Measurements from ENCODE around the gene ADAMTS12.

ADAMTS12 gene

DNA sequence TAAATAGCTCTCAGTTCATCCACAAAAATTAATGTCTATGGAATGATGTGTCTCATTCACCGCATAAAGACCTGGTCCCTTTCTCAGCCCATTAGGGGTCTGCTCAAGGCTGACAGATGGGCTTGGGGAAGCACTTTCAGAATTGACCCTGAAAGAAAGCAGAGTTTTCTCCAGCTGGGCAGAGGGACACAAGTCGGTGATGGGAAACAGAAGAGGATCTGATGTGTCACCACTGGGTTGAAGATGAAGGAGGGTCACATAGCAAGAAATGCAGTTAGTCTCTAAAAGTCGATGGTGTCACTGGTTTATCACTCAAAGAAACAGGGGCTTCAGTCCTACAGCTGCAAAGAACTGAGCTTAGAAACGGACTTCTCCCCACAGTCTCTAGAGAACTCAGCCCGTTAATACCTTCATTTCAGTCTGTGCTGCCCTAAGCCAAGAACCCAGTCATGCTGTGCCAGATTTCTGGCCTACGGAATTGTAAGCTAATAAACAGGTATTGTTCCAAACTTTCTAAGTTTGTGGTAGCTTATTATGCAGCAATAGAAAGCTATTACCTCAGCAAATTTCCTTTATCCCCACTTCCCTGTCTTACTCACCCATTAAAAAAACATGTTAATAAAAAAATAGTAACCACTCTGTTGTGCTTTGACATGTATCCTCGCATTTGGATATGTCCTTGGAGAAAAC is 64.6 kb downstream of the ADAMTS12 start:
- no peak overlapping the region for H3K27ac Mint-ChIP-seq
- ATAC-seq (ENCODE audit: low read depth), result no peak
- DNase-seq (ENCODE audit: low spot score in 2 of 2), result no peak
- H3K27me3 Mint-ChIP-seq, result peaks cover 7% of the 10 kb centered on the region
- no peaks in the 10 kb centered on the region for H3K36me3 Mint-ChIP-seq
- no peaks in the 10 kb centered on the region for H3K4me1 Mint-ChIP-seq
- no peaks in the 10 kb centered on the region for H3K9me3 Mint-ChIP-seq
- no peak overlapping the region for H3K4me3 Mint-ChIP-seq

DNA sequence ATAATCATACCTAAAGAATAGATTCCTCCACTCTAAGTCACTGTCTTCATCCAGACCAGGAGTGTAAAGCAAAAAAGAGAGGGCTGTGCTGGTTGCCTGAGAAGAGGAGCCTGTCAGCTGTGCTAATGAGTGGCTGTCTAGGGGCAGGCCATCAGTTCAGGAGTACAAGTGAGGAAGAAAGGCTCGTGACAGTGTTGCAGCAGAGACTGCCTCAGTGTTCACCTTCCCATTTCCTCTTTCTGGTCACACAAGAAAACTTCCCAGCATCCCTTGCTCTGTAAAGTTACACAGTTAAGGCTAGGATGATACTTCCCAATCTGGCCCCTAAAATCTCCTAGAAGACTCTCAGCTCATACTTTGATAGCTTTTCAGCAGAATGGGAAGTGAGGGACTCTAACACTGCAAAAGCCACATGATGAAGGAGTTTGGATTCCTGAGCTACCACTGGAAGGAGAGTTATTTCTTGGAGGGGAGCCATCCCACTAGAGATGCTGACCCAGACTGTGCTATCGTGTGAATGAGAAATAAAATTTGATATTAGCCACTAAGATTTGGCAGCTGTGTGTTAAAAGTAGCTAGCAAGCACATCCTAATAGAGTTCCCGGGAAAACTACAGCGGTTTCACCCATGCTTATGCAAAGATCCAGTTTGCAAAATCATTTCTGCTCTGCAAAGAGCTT is 67.1 kb downstream of the ADAMTS12 start:
- Mint-ChIP-seq H3K9me3 (peaks cover 2% of the 10 kb centered on the region), H3K27ac (no peak overlapping the region), H3K4me3 (no peak overlapping the region), H3K36me3 (no peaks in the 10 kb centered on the region), H3K27me3 (peaks cover 8% of the 10 kb centered on the region), H3K4me1 (no peaks in the 10 kb centered on the region)
- DNase-seq (ENCODE audit: low spot score in 2 of 2) (no peak), ATAC-seq (ENCODE audit: low read depth) (no peak)

DNA sequence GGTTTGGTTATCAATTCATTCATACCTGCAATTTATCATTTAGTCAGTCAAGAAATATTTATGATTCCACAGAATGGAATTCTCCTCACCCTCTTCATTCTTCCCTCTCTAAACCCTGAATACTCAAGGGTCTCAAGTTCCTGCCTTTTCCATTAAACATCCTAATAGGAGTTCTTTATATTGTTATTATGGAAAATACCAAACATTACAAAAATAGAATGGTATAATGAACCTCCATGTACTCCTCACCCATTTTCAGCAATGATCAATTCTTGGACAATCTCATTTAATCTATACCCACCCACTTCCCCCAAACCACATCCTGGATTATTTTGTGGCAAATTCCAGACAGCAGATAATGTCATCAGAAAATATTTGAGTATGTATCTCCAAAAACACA is 74.5 kb downstream of the ADAMTS12 start:
- no peak overlapping the region for H3K4me3 Mint-ChIP-seq
- DNase-seq (ENCODE audit: low spot score in 2 of 2) (no peak), ATAC-seq (ENCODE audit: low read depth) (no peak)
- H3K4me1 Mint-ChIP-seq, result no peaks in the 10 kb centered on the region
- H3K36me3 Mint-ChIP-seq, result no peaks in the 10 kb centered on the region
- H3K27me3 Mint-ChIP-seq, result peaks cover 3% of the 10 kb centered on the region
- no peak overlapping the region for H3K27ac Mint-ChIP-seq
- H3K9me3 Mint-ChIP-seq, result peaks cover 5% of the 10 kb centered on the region

- Mint-ChIP-seq H3K4me3 (no peak overlapping the region), H3K4me1 (no peaks in the 10 kb centered on the region), H3K27me3 (peaks cover 3% of the 10 kb centered on the region), H3K27ac (no peak overlapping the region), H3K36me3 (no peaks in the 10 kb centered on the region), H3K9me3 (peaks cover 5% of the 10 kb centered on the region)
- no peak for ATAC-seq (ENCODE audit: low read depth)
- no peak for DNase-seq (ENCODE audit: low spot score in 2 of 2)
Observed at GRCh38 chr5:33816791-33817190, 75.0 kb downstream of the ADAMTS12 start.

GRCh38 chr5:33812746-33813145 is 79.0 kb downstream of the ADAMTS12 start:
- Mint-ChIP-seq H3K4me1 (no peaks in the 10 kb centered on the region), H3K27ac (no peak overlapping the region), H3K9me3 (no peaks in the 10 kb centered on the region), H3K4me3 (no peak overlapping the region), H3K36me3 (no peaks in the 10 kb centered on the region), H3K27me3 (no peaks in the 10 kb centered on the region)
- DNase-seq (ENCODE audit: low spot score in 2 of 2) (no peak), ATAC-seq (ENCODE audit: low read depth) (no peak)

DNA sequence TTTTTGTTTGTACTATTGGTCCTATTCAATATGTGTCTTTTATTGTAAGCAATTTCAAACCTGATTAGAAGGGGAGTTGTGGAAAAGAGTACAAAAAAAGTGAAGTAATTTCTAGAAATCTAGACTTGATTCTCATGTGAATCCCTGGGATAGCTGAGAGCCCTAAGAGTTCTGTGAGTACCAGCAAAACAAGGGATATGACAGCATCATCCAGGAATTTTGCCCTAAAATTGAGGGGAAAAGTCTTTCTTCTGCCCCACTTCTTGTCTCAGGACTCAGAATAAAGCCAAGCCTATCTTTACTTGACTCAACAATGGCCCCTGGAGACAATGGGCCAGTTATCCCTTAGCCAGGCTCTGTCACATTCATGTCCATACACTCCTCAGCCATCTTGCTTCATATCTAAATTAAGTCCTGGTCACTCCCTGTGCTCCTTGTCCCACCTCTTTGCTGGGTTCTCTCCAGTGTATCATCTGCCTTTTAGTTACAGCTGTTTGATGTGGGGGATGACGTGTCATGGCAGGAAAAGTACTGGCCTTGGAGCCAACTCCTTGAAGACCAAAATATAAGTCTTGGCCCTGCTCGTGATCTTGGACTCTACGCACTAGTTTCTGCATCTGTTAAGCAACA is 81.2 kb downstream of the ADAMTS12 start:
- Mint-ChIP-seq H3K4me1 (no peaks in the 10 kb centered on the region), H3K36me3 (no peaks in the 10 kb centered on the region), H3K9me3 (no peaks in the 10 kb centered on the region), H3K27me3 (no peaks in the 10 kb centered on the region), H3K27ac (no peak overlapping the region), H3K4me3 (no peak overlapping the region)
- no peak for DNase-seq (ENCODE audit: low spot score in 2 of 2)
- ATAC-seq (ENCODE audit: low read depth), result no peak

DNA sequence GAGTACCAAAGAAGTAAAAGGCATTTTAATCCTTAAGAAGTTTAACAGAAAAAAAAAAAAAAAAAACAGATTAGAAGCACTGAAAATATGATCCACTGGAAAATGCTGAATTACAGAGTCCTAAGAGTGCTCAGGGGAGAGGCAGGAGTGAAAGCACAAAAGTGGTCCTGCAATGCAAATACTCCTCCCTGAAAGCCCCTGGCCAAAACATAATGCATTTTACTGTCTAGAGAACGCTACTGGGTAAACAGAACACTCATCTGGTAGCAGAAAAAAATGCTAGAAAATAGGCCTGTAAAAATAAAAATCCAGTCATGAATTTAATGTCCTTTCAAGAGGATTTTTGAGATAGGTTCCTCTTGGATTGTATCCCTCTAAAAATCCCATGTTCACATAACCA is 81.9 kb downstream of the ADAMTS12 start:
- ATAC-seq (ENCODE audit: low read depth), result no peak
- H3K9me3 Mint-ChIP-seq, result no peaks in the 10 kb centered on the region
- H3K4me3 Mint-ChIP-seq, result no peak overlapping the region
- no peaks in the 10 kb centered on the region for H3K36me3 Mint-ChIP-seq
- no peak for DNase-seq (ENCODE audit: low spot score in 2 of 2)
- H3K27ac Mint-ChIP-seq, result no peak overlapping the region
- peaks cover 1% of the 10 kb centered on the region for H3K27me3 Mint-ChIP-seq
- H3K4me1 Mint-ChIP-seq, result no peaks in the 10 kb centered on the region

- no peak overlapping the region for H3K27ac Mint-ChIP-seq
- H3K9me3 Mint-ChIP-seq, result no peaks in the 10 kb centered on the region
Observed at GRCh38 chr5:33808699-33809098, 83.1 kb downstream of the ADAMTS12 start.

DNA sequence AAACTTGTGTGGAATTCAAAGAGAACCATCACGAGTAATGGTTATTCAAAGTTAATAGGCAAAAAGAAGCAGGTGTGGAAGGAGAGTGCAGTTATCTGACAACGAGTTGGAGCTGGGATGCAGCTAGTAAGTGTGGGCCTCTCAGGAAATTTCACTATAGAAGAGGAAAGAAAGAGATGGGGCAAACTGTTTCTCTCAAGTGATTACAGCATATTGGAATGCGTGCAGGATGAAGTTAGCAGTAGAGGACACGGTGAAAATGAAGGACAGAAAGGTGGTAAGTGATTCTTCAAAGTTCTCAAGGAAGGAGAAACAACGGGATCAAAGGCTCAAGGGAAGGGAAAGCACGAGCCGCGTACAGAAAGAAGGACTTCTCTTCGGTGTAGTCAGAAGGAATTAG is 84.0 kb downstream of the ADAMTS12 start:
- no peaks in the 10 kb centered on the region for H3K36me3 Mint-ChIP-seq
- DNase-seq (ENCODE audit: low spot score in 2 of 2) (no peak), ATAC-seq (ENCODE audit: low read depth) (no peak)
- no peaks in the 10 kb centered on the region for H3K9me3 Mint-ChIP-seq
- H3K4me1 Mint-ChIP-seq, result no peaks in the 10 kb centered on the region
- H3K27me3 Mint-ChIP-seq, result peaks cover 1% of the 10 kb centered on the region
- H3K4me3 Mint-ChIP-seq, result no peak overlapping the region
- H3K27ac Mint-ChIP-seq, result no peak overlapping the region

More at GRCh38 chr5:33808699-33809098, 83.1 kb downstream of the ADAMTS12 start:
- Mint-ChIP-seq H3K27me3 (peaks cover 1% of the 10 kb centered on the region), H3K4me3 (no peak overlapping the region), H3K4me1 (no peaks in the 10 kb centered on the region), H3K36me3 (no peaks in the 10 kb centered on the region)
- DNase-seq (ENCODE audit: low spot score in 2 of 2), result no peak
- no peak for ATAC-seq (ENCODE audit: low read depth)

DNA sequence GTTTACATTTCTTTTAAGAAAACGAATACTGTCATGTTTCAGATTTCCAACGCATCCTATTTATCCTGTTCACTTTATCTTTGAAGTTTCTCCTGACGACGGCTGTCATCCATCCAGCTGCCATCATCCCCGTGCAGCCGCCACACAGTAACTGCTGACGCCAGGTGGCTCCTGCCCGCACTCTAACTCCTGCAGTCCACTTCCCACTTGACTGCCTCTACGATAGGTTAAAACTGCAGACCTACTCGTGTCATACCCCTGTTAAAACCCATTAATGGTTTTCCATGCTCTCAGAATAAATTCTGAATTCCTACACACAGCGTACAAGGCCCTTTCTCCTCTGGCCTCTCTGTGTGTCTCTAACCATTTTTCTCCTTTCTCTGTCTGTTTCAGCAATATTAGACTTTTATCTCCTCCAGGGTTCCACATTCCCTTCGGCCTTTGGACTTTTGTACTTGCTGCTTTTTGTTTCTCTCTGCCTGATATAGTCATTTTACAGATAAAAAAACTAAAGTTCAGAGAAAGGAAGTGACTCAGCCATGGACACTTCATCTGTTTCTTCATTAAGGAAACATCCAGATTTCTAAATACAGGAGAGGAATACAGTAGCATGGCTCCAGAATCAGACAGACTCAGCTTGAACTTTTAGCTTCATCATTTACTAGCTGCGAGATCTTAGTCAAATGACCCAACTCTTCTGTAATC is 84.9 kb downstream of the ADAMTS12 start:
- Mint-ChIP-seq H3K4me1 (no peaks in the 10 kb centered on the region), H3K4me3 (no peak overlapping the region), H3K9me3 (no peaks in the 10 kb centered on the region)

DNA sequence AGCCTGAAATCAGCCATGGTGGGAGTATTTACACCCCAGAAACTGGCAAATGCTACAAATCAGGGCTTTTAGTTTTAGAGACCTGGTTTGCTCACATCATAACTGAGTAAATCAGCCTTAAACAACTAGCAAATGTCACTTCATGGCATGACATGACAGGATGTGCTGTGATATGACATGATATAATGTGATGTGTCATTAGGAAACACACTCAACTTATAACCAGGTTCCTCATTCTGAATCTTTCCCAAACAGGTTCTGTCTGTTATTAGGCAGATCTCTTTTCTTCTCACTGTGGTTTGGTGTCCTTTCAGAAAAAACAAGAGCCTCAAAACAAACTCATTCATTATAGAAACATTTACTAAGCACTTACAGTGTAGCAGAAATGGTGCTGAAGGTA is 90.5 kb downstream of the ADAMTS12 start:
- Mint-ChIP-seq H3K4me3 (no peak overlapping the region), H3K27ac (no peak overlapping the region), H3K4me1 (no peaks in the 10 kb centered on the region), H3K9me3 (no peaks in the 10 kb centered on the region), H3K36me3 (no peaks in the 10 kb centered on the region), H3K27me3 (peaks cover 1% of the 10 kb centered on the region)
- no peak for DNase-seq (ENCODE audit: low spot score in 2 of 2)
- ATAC-seq (ENCODE audit: low read depth), result no peak

More for the DNA sequence above, 84.9 kb downstream of the ADAMTS12 start:
- no peak overlapping the region for H3K27ac Mint-ChIP-seq
- H3K27me3 Mint-ChIP-seq, result peaks cover 1% of the 10 kb centered on the region
- H3K36me3 Mint-ChIP-seq, result no peaks in the 10 kb centered on the region
- no peak for ATAC-seq (ENCODE audit: low read depth)
- no peak for DNase-seq (ENCODE audit: low spot score in 2 of 2)

DNA sequence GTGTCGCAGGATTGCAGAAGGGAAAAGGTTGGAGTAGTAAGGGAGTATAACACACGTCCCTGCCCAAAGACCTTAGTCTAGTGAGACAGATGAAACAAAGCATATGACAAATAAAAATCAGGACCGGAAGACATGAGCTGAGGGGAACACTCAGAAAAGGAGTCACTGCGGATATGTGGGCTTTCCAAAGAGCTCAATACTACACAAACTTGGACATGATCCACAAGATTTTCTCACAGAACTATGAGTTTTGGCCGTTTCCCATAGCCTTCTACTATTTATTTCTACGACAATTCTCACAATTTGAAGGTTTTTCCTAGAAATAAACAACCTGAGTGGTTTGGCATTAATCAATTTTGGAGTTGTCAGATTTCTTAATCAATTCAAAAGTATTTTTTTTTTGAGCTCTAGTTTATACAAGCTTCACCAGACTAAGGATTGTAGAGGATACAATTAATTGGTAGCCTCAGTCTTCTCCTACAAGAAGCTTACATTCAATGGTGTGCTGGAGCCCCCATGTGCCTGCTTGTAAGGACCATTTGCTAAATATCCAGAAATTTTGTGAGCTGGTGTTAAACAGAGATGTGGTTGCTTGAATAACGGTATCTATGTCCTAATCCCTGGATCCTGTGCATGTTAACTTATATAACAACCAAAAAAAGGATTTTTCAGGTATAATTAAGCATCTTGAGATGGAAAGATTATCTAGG is 91.4 kb downstream of the ADAMTS12 start:
- no peak overlapping the region for H3K4me3 Mint-ChIP-seq
- H3K36me3 Mint-ChIP-seq, result no peaks in the 10 kb centered on the region
- no peaks in the 10 kb centered on the region for H3K4me1 Mint-ChIP-seq
- no peaks in the 10 kb centered on the region for H3K9me3 Mint-ChIP-seq
- no peak overlapping the region for H3K27ac Mint-ChIP-seq
- no peak for ATAC-seq (ENCODE audit: low read depth)
- peaks cover under 1% of the 10 kb centered on the region for H3K27me3 Mint-ChIP-seq
- no peak for DNase-seq (ENCODE audit: low spot score in 2 of 2)

DNA sequence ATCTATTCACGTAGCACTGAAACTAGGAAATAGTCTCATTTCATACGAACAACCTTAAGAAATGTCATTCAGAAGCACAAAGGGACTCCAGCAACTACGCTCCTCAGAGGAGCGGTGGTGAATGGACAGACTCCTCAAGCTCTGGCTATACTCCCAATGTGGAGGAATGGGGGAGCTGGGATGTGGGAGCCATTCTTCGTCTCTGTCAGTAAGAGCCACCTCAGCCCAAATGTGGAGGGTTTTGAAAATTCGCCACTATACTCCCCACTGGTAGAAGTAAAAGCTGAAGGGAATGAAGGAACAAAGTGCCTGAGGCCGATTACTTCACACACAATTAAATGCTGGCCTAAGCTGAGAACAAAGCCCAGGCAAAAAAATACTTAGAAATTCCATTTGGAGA is 96.3 kb downstream of the ADAMTS12 start:
- no peak overlapping the region for H3K4me3 Mint-ChIP-seq
- no peak for DNase-seq (ENCODE audit: low spot score in 2 of 2)
- no peaks in the 10 kb centered on the region for H3K27me3 Mint-ChIP-seq
- H3K9me3 Mint-ChIP-seq, result no peaks in the 10 kb centered on the region
- no peaks in the 10 kb centered on the region for H3K4me1 Mint-ChIP-seq
- ATAC-seq (ENCODE audit: low read depth), result no peak
- no peak overlapping the region for H3K27ac Mint-ChIP-seq
- H3K36me3 Mint-ChIP-seq, result no peaks in the 10 kb centered on the region

Measured in memory B cell (primary cell).